ENCODE results near the gene INTS13. TPM values are rescaled to one million over a fixed set of nuclear protein-coding genes. Genes with fewer than 3 reads are reported as not detected.
A peak's percentile ranks its signal among the peaks of the same experiment; 100 is the strongest.

INTS13 gene
- total RNA-seq, 1 donor from 2014 or later: 70.8 TPM

DNA sequence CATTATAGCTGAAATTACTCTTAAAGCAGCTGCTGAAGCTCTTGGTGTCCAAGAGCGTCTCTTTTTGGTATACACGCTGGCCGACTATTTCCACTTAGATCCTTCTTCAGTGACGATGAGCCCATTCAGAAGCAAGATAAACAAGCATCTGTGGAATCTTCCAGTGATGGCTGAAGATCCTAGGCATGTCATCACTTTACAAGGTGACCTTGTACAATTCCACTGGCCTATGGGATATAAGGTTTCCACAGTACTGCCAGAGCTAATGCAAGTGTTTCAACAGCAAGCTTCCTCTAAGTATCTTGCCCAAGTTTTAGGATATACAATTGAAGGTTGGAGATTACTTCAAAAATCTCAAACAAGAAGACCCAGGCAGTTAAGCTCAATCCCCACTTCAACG lies 47.0 kb downstream of the INTS13 start:
- DNase-seq (ENCODE audit: low spot score): no peak
- Mint-ChIP-seq H3K4me1 (no peaks in the 10 kb centered on the region), H3K27me3 (ENCODE audit: insufficient read depth, low read depth) (no peaks in the 10 kb centered on the region), H3K9me3 (no peaks in the 10 kb centered on the region), H3K4me3 (no peak overlapping the region), H3K27ac (no peak overlapping the region), H3K36me3 (peaks cover 2% of the 10 kb centered on the region)
- Histone ChIP-seq H3K27ac (no peak overlapping the region), H4K20me1 (ENCODE audit: low read depth) (no peaks in the 10 kb centered on the region), H3K27me3 (no peaks in the 10 kb centered on the region), H3K9me3 (ENCODE audit: low read depth) (no peaks in the 10 kb centered on the region), H3K79me2 (ENCODE audit: low read depth) (no peaks in the 10 kb centered on the region), H3F3A (ENCODE audit: low read depth) (no peaks in the 10 kb centered on the region), H3K36me3 (no peaks in the 10 kb centered on the region), H3K9ac (no peak overlapping the region), H2AFZ (replicated peaks) (no peak overlapping the region), H3K4me2 (no peak overlapping the region), H3K4me3 (no peak overlapping the region), H3K4me1 (no peaks in the 10 kb centered on the region)
- TF ChIP-seq, protein P1, sequence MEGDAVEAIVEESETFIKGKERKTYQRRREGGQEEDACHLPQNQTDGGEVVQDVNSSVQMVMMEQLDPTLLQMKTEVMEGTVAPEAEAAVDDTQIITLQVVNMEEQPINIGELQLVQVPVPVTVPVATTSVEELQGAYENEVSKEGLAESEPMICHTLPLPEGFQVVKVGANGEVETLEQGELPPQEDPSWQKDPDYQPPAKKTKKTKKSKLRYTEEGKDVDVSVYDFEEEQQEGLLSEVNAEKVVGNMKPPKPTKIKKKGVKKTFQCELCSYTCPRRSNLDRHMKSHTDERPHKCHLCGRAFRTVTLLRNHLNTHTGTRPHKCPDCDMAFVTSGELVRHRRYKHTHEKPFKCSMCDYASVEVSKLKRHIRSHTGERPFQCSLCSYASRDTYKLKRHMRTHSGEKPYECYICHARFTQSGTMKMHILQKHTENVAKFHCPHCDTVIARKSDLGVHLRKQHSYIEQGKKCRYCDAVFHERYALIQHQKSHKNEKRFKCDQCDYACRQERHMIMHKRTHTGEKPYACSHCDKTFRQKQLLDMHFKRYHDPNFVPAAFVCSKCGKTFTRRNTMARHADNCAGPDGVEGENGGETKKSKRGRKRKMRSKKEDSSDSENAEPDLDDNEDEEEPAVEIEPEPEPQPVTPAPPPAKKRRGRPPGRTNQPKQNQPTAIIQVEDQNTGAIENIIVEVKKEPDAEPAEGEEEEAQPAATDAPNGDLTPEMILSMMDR (IDR thresholded peaks at IDR 0.05): no peak
- TF ChIP-seq EZH2phosphoT487 (IDR thresholded peaks at IDR 0.05): no peak
- no peak for TF ChIP-seq EZH2 (IDR thresholded peaks at IDR 0.05)

DNA sequence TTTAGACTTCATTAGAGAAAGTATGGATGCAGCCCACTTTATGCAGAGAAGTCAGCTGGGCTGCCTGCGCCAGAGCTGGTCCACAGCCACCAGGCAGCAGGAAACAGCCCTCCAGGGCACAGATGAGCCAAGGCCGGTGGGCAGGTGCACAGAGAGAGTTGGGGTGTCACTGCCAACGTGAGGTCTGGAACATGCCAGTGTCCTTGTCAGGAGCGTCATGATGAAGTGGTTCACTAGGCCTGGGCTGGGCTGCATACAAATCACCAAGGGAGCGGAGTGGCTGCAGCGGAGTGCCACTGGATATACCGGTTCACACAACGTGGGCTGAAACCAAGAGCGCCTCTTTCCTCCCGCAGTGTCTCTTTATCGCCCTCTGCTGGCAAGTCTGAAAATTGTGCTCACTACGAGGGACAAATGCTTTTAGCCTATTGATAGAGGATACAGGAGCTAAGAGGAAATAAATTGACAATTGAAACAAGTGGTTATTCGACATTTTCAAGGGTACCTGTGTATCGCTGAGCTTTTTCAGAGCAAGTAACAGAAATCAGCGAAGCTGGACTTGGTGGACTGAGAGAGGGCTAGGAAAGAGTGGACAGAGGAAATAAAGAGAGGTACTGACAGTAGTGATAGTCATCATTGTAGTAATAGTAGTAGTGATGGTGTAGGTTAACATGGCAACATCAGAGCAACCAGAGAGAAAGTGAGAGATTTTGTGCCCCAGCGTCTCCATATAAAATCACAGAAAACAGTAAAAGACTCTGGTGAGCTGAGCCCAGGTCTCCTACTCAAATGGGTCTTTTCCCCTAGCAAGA lies 52.8 kb downstream of the INTS13 start:
- Histone ChIP-seq H3K4me2 (no peak overlapping the region), H3K9ac (no peak overlapping the region)
- no peak overlapping the region for H3K27ac Mint-ChIP-seq

DNA sequence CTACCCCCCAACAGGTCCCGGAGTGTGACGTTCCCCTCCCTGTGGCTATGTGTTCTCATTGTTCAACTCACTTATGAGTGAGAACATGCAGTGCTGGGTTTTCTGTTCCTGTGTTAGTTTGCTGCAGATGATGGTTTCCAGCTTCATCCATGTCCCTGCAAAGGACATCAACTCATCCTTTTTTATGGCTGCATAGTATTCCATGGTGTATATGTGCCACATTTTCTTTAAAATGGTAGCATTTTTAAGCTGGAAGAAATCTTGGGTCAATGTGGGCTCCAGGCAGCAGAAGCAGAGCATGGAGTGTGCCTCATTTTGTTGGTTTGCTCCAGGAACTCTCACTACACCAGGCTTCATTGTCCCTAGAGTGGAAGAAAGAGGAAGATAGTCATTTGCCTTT lies 57.2 kb downstream of the INTS13 start:
- Mint-ChIP-seq H3K4me1 (peaks cover 2% of the 10 kb centered on the region), H3K27me3 (ENCODE audit: insufficient read depth, low read depth) (peaks cover 2% of the 10 kb centered on the region), H3K27ac (no peak overlapping the region), H3K4me3 (no peak overlapping the region), H3K36me3 (no peaks in the 10 kb centered on the region), H3K9me3 (peaks cover 21% of the 10 kb centered on the region)
- Histone ChIP-seq H4K20me1 (ENCODE audit: low read depth) (no peaks in the 10 kb centered on the region), H3K27me3 (no peaks in the 10 kb centered on the region), H2AFZ (replicated peaks) (no peak overlapping the region), H3K79me2 (ENCODE audit: low read depth) (no peaks in the 10 kb centered on the region), H3K36me3 (no peaks in the 10 kb centered on the region), H3K4me1 (no peaks in the 10 kb centered on the region), H3K9me3 (ENCODE audit: low read depth) (no peaks in the 10 kb centered on the region), H3F3A (ENCODE audit: low read depth) (no peaks in the 10 kb centered on the region), H3K9ac (no peak overlapping the region), H3K4me3 (no peak overlapping the region), H3K27ac (no peak overlapping the region), H3K4me2 (no peak overlapping the region)
- no peak for DNase-seq (ENCODE audit: low spot score)
- TF ChIP-seq, protein P1 (IDR thresholded peaks at IDR 0.05): no peak
- TF ChIP-seq EZH2phosphoT487 (IDR thresholded peaks at IDR 0.05) (no peak), EZH2 (IDR thresholded peaks at IDR 0.05) (no peak)

More for the DNA sequence above, 52.8 kb downstream of the INTS13 start:
- Histone ChIP-seq H3K79me2 (ENCODE audit: low read depth) (no peaks in the 10 kb centered on the region), H3K9me3 (ENCODE audit: low read depth) (no peaks in the 10 kb centered on the region), H3K27ac (no peak overlapping the region), H2AFZ (replicated peaks) (peak overlapping the region; percentile 80), H3K27me3 (no peaks in the 10 kb centered on the region), H3F3A (ENCODE audit: low read depth) (no peaks in the 10 kb centered on the region), H3K4me1 (no peaks in the 10 kb centered on the region), H4K20me1 (ENCODE audit: low read depth) (no peaks in the 10 kb centered on the region), H3K4me3 (no peak overlapping the region), H3K36me3 (no peaks in the 10 kb centered on the region)
- no peaks in the 10 kb centered on the region for H3K27me3 Mint-ChIP-seq (ENCODE audit: insufficient read depth, low read depth)
- TF ChIP-seq, protein P1 (IDR thresholded peaks at IDR 0.05): peak; percentile 93
- no peak for TF ChIP-seq EZH2 (IDR thresholded peaks at IDR 0.05)
- TF ChIP-seq EZH2phosphoT487 (IDR thresholded peaks at IDR 0.05): no peak
- no peaks in the 10 kb centered on the region for H3K4me1 Mint-ChIP-seq
- H3K36me3 Mint-ChIP-seq: no peaks in the 10 kb centered on the region
- DNase-seq (ENCODE audit: low spot score): peak; percentile 83
- peaks cover 10% of the 10 kb centered on the region for H3K9me3 Mint-ChIP-seq
- no peak overlapping the region for H3K4me3 Mint-ChIP-seq
